ENCODE measurements around the gene PIK3CG. TPM values are rescaled to one million over a fixed set of nuclear protein-coding genes. Genes with fewer than 3 reads are reported as not detected.
"Not testable (repeated sequence)": the region's sequence is repeated elsewhere in the genome, so short reads cannot be mapped to it uniquely, and the experiment has no call there.

PIK3CG gene
- total and polyA plus RNA-seq, 2 donors = 2.2 to 22.4 TPM

DNA sequence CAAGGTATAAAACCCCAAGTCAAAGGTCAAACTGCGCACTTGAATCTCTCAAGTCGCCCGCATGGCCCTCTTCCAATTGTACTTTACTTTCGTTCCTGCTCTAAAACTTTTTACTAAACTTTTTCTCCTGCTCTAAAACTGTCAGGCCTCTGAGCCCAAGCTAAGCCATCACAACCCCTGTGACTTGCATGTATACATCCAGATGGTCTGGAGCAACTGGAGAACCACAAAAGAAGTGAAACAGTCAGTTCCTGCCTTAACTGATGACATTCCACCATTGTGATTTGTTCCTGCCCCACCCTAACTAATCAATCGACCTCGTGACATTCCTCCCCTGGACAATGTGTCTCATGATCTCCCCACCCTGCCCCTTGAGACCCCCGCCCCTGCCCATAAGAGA lies 35.6 kb upstream of the PIK3CG start:
- 98% methylated on average over 7 of the region's 7 CpGs for WGBS
- Histone ChIP-seq H3K27ac (ENCODE audit: low read depth in 1 of 2, low read length in 1 of 2) (no peak overlapping the region), H3K4me1 (ENCODE audit: control insufficient read depth in 2 of 2, insufficient read depth in 2 of 2, low read length in 2 of 2) (no peaks in the 10 kb centered on the region), H3K4me3 (ENCODE audit: low read length in 2 of 2) (no peak overlapping the region), H3K9me3 (ENCODE audit: control insufficient read depth in 2 of 2, insufficient read depth in 1 of 2, low read length in 1 of 2) (peaks cover 0 to 5% of the 10 kb centered on the region in 2 donors), H3K27me3 (ENCODE audit: control insufficient read depth in 2 of 2, insufficient read depth in 1 of 2, low read length in 1 of 2) (no peaks in the 10 kb centered on the region), H3K36me3 (ENCODE audit: control insufficient read depth in 2 of 2, insufficient read depth in 2 of 2, low read length in 1 of 2) (no peaks in the 10 kb centered on the region)
- no peak for DNase-seq (ENCODE audit: low read depth in 6 of 9, low spot score in 9 of 9)

GRCh38 chr7:106830896-106831295 lies 34.2 kb upstream of the PIK3CG start:
- not testable (repeated sequence) for H3K9me3 ChIP-seq (ENCODE audit: control insufficient read depth in 2 of 2, insufficient read depth in 1 of 2, low read length in 1 of 2); H3K27ac ChIP-seq (ENCODE audit: low read depth in 1 of 2, low read length in 1 of 2); H3K36me3 ChIP-seq (ENCODE audit: control insufficient read depth in 2 of 2, insufficient read depth in 2 of 2, low read length in 1 of 2); DNase-seq (ENCODE audit: low read depth in 6 of 9, low spot score in 9 of 9); H3K4me3 ChIP-seq (ENCODE audit: low read length in 2 of 2); H3K4me1 ChIP-seq (ENCODE audit: control insufficient read depth in 2 of 2, insufficient read depth in 2 of 2, low read length in 2 of 2); H3K27me3 ChIP-seq (ENCODE audit: control insufficient read depth in 2 of 2, insufficient read depth in 1 of 2, low read length in 1 of 2)
- WGBS = 98% methylated on average over 9 of the region's 9 CpGs

GRCh38 chr7:106836816-106837215 lies 28.3 kb upstream of the PIK3CG start:
- no peak overlapping the region for H3K27ac ChIP-seq (ENCODE audit: low read depth in 1 of 2, low read length in 1 of 2)
- H3K27me3 ChIP-seq (ENCODE audit: control insufficient read depth in 2 of 2, insufficient read depth in 1 of 2, low read length in 1 of 2) = no peaks in the 10 kb centered on the region
- H3K4me1 ChIP-seq (ENCODE audit: control insufficient read depth in 2 of 2, insufficient read depth in 2 of 2, low read length in 2 of 2) = no peaks in the 10 kb centered on the region
- H3K9me3 ChIP-seq (ENCODE audit: control insufficient read depth in 2 of 2, insufficient read depth in 1 of 2, low read length in 1 of 2) = no peaks in the 10 kb centered on the region
- DNase-seq (ENCODE audit: low read depth in 6 of 9, low spot score in 9 of 9) = no peak
- no peak overlapping the region for H3K4me3 ChIP-seq (ENCODE audit: low read length in 2 of 2)
- 97% methylated on average over 2 of the region's 2 CpGs for WGBS
- H3K36me3 ChIP-seq (ENCODE audit: control insufficient read depth in 2 of 2, insufficient read depth in 2 of 2, low read length in 1 of 2) = no peaks in the 10 kb centered on the region

- Histone ChIP-seq H3K27me3 (ENCODE audit: control insufficient read depth in 2 of 2, insufficient read depth in 1 of 2, low read length in 1 of 2) (no peaks in the 10 kb centered on the region), H3K4me1 (ENCODE audit: control insufficient read depth in 2 of 2, insufficient read depth in 2 of 2, low read length in 2 of 2) (no peaks in the 10 kb centered on the region), H3K9me3 (ENCODE audit: control insufficient read depth in 2 of 2, insufficient read depth in 1 of 2, low read length in 1 of 2) (no peaks in the 10 kb centered on the region), H3K4me3 (ENCODE audit: low read length in 2 of 2) (no peak overlapping the region), H3K27ac (ENCODE audit: low read depth in 1 of 2, low read length in 1 of 2) (no peak overlapping the region), H3K36me3 (ENCODE audit: control insufficient read depth in 2 of 2, insufficient read depth in 2 of 2, low read length in 1 of 2) (no peaks in the 10 kb centered on the region)
- DNase-seq (ENCODE audit: low read depth in 6 of 9, low spot score in 9 of 9) = no peak
- 80% methylated on average over 2 of the region's 2 CpGs for WGBS
Measured at GRCh38 chr7:106839511-106839910, 25.6 kb upstream of the PIK3CG start.

GRCh38 chr7:106840342-106840741 lies 24.7 kb upstream of the PIK3CG start:
- H3K4me3 ChIP-seq (ENCODE audit: low read length in 2 of 2) = no peak overlapping the region
- H3K4me1 ChIP-seq (ENCODE audit: control insufficient read depth in 2 of 2, insufficient read depth in 2 of 2, low read length in 2 of 2) = no peaks in the 10 kb centered on the region
- WGBS = 92% methylated on average over 1 of the region's 1 CpG
- no peak for DNase-seq (ENCODE audit: low read depth in 6 of 9, low spot score in 9 of 9)
- H3K36me3 ChIP-seq (ENCODE audit: control insufficient read depth in 2 of 2, insufficient read depth in 2 of 2, low read length in 1 of 2) = no peaks in the 10 kb centered on the region
- no peak overlapping the region for H3K27ac ChIP-seq (ENCODE audit: low read depth in 1 of 2, low read length in 1 of 2)
- H3K27me3 ChIP-seq (ENCODE audit: control insufficient read depth in 2 of 2, insufficient read depth in 1 of 2, low read length in 1 of 2) = no peaks in the 10 kb centered on the region
- H3K9me3 ChIP-seq (ENCODE audit: control insufficient read depth in 2 of 2, insufficient read depth in 1 of 2, low read length in 1 of 2) = no peaks in the 10 kb centered on the region

GRCh38 chr7:106841896-106842390 lies 23.1 kb upstream of the PIK3CG start:
- H3K27me3 ChIP-seq (ENCODE audit: control insufficient read depth in 2 of 2, insufficient read depth in 1 of 2, low read length in 1 of 2) = no peaks in the 10 kb centered on the region
- H3K9me3 ChIP-seq (ENCODE audit: control insufficient read depth in 2 of 2, insufficient read depth in 1 of 2, low read length in 1 of 2) = no peaks in the 10 kb centered on the region
- H3K4me3 ChIP-seq (ENCODE audit: low read length in 2 of 2) = no peak overlapping the region
- H3K36me3 ChIP-seq (ENCODE audit: control insufficient read depth in 2 of 2, insufficient read depth in 2 of 2, low read length in 1 of 2) = no peaks in the 10 kb centered on the region
- H3K4me1 ChIP-seq (ENCODE audit: control insufficient read depth in 2 of 2, insufficient read depth in 2 of 2, low read length in 2 of 2) = no peaks in the 10 kb centered on the region
- DNase-seq (ENCODE audit: low read depth in 6 of 9, low spot score in 9 of 9) = no peak
- H3K27ac ChIP-seq (ENCODE audit: low read depth in 1 of 2, low read length in 1 of 2) = no peak overlapping the region

GRCh38 chr7:106844279-106844997 lies 20.6 kb upstream of the PIK3CG start:
- WGBS = 96% methylated on average over 11 of the region's 11 CpGs
- Histone ChIP-seq H3K4me1 (ENCODE audit: control insufficient read depth in 2 of 2, insufficient read depth in 2 of 2, low read length in 2 of 2) (no peaks in the 10 kb centered on the region), H3K36me3 (ENCODE audit: control insufficient read depth in 2 of 2, insufficient read depth in 2 of 2, low read length in 1 of 2) (no peaks in the 10 kb centered on the region), H3K27ac (ENCODE audit: low read depth in 1 of 2, low read length in 1 of 2) (no peak overlapping the region), H3K4me3 (ENCODE audit: low read length in 2 of 2) (no peak overlapping the region), H3K9me3 (ENCODE audit: control insufficient read depth in 2 of 2, insufficient read depth in 1 of 2, low read length in 1 of 2) (no peaks in the 10 kb centered on the region), H3K27me3 (ENCODE audit: control insufficient read depth in 2 of 2, insufficient read depth in 1 of 2, low read length in 1 of 2) (no peaks in the 10 kb centered on the region)
- no peak for DNase-seq (ENCODE audit: low read depth in 6 of 9, low spot score in 9 of 9)

- H3K36me3 ChIP-seq (ENCODE audit: control insufficient read depth in 2 of 2, insufficient read depth in 2 of 2, low read length in 1 of 2) = no peaks in the 10 kb centered on the region
Measured at GRCh38 chr7:106848049-106848448, 17.0 kb upstream of the PIK3CG start.

GRCh38 chr7:106848851-106849442 lies 16.1 kb upstream of the PIK3CG start:
- Histone ChIP-seq H3K36me3 (ENCODE audit: control insufficient read depth in 2 of 2, insufficient read depth in 2 of 2, low read length in 1 of 2) (no peaks in the 10 kb centered on the region), H3K4me3 (ENCODE audit: low read length in 2 of 2) (no peak overlapping the region), H3K27me3 (ENCODE audit: control insufficient read depth in 2 of 2, insufficient read depth in 1 of 2, low read length in 1 of 2) (no peaks in the 10 kb centered on the region), H3K4me1 (ENCODE audit: control insufficient read depth in 2 of 2, insufficient read depth in 2 of 2, low read length in 2 of 2) (no peaks in the 10 kb centered on the region), H3K27ac (ENCODE audit: low read depth in 1 of 2, low read length in 1 of 2) (no peak overlapping the region), H3K9me3 (ENCODE audit: control insufficient read depth in 2 of 2, insufficient read depth in 1 of 2, low read length in 1 of 2) (no peaks in the 10 kb centered on the region)
- no peak for DNase-seq (ENCODE audit: low read depth in 6 of 9, low spot score in 9 of 9)
- 57% methylated on average over 1 of the region's 1 CpG for WGBS

More at GRCh38 chr7:106848049-106848448, 17.0 kb upstream of the PIK3CG start:
- Histone ChIP-seq H3K4me1 (ENCODE audit: control insufficient read depth in 2 of 2, insufficient read depth in 2 of 2, low read length in 2 of 2) (no peaks in the 10 kb centered on the region), H3K27me3 (ENCODE audit: control insufficient read depth in 2 of 2, insufficient read depth in 1 of 2, low read length in 1 of 2) (no peaks in the 10 kb centered on the region), H3K9me3 (ENCODE audit: control insufficient read depth in 2 of 2, insufficient read depth in 1 of 2, low read length in 1 of 2) (no peaks in the 10 kb centered on the region), H3K27ac (ENCODE audit: low read depth in 1 of 2, low read length in 1 of 2) (no peak overlapping the region), H3K4me3 (ENCODE audit: low read length in 2 of 2) (no peak overlapping the region)
- DNase-seq (ENCODE audit: low read depth in 6 of 9, low spot score in 9 of 9) = no peak
- 100% methylated on average over 1 of the region's 1 CpG for WGBS

Measured in thymus (tissue), 11 donors.